HG03095 (cell line): Measurements from ENCODE around the gene JAM3.

Experiments used
- ATAC-seq: cut with Tn5 transposase; IDR thresholded peaks from one replicate; pipeline ENCODE4 v1.9.1; 2021; ENCODE audit warnings: moderate library complexity; ENCODE audit not compliant: unreplicated experiment

JAM3 gene

GRCh38 chr11:134068829-134069425 lies at the start of gene JAM3:
Gene JAM3, plus strand, starts transcription at chr11:134069072. Its CDS starts 12 bp downstream, at chr11:134069084.
- ATAC-seq, result peak; percentile 69

- no peak for ATAC-seq
These were observed 49.4 kb upstream of the JAM3 start for GRCh38 chr11:134019500-134019899.

DNA sequence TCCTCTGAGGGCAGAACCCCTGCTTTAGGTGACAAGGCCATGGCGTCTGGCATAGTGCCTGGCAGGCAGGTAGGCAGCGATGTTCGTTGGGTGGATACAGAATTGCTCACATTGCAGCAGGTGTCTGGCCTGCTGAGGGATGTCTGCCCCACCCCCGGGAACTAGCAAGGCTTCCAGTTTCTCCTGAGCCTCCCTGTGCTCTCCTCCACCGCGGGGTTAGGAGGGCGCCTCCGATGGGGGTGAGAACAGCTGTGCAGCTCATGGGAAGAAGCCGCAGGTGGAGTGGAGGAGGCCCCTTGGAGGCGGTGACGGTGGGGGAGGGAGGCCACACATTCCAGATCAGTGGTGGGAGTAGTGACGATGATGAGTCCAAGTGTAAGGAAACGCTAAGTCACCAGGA lies 48.3 kb upstream of the JAM3 start:
- ATAC-seq, result no peak

GRCh38 chr11:134021326-134021725 lies 47.5 kb upstream of the JAM3 start:
- ATAC-seq, result no peak

- no peak for ATAC-seq
These were observed 46.1 kb upstream of the JAM3 start for GRCh38 chr11:134022748-134023147.

DNA sequence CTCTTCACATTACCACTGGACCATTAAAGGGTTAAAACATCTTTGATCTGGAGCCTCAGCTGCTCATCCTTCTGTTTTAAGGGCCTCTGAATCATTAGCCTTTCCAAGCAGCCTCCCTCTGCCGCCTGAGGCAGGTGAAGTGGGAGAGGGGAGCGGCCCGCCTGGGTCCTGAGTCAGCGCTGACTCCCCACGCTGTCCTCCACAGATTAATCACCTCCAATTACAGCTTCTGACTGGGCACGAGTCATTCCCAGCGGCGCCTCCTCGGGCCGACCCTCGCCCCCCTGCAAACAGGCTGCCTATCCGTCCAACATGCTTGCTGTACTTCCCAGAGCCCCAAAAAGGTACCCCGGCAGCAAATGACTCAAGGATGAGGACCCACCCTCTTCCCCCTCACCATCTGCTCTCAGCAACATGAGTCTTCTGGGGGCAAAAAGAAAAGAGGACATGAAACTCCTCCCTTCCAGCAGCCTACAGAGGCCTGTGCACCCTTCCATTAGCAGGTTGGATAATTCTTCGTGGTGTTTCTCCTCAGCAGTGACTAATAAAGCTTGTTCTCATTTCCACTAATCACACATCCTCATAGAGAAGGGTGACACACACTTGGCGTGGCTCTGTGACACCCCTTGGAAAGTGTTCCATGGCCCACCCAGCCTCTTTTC lies 44.3 kb upstream of the JAM3 start:
- ATAC-seq, result no peak

GRCh38 chr11:134025082-134025429 lies 43.8 kb upstream of the JAM3 start:
- ATAC-seq, result no peak

- ATAC-seq, result no peak
These were observed 42.1 kb upstream of the JAM3 start for GRCh38 chr11:134026655-134027343.

DNA sequence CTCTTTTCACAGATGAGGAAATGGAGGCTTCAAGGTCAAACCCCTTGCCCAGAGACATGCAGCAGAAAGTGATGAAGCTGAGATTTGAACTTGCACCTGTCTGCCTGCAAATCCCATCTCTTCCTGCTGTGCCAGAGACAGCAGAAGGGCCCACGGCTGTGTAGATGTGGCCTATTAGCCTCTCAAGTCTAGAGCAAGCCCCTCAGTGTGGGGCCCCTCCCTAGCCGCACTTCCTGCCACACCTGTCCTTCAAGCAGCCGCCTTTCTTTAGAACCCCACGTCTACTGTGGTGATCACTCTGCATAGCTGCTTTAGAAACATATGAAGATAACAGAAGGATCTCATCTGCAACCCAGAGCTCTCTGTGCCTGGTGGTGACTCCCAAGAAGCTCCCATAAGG lies 41.2 kb upstream of the JAM3 start:
- no peak for ATAC-seq

DNA sequence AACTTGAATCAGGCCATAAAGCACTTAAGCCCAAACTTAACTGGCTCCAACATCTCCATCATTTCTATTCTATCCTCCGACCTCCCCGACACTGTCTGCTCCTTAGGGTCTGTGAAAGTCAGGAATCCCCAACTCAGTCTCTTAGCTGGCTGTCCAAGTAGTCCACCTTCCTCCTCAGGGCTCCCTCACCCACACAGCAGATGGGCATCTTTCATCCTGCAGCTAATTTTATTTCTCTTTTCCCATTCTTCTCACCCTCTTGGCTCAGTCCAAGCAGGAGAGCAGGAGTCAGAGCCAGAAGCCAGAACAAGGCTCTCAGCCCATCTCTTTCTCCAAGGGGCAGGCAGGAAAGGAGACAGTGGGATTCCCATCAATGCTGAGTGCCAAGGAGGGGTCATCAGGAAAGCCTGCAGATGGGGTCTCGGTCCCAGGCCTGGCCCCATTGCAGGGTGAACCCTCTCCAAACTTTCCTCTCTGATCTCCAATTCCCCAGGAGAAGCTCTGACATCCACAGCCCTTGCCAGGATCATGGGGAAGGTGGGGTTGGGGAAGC lies 40.4 kb upstream of the JAM3 start:
- no peak for ATAC-seq

GRCh38 chr11:134030853-134031252 lies 38.0 kb upstream of the JAM3 start:
- ATAC-seq, result no peak

GRCh38 chr11:134032043-134032442 lies 36.8 kb upstream of the JAM3 start:
- ATAC-seq, result no peak

- ATAC-seq, result no peak
These were observed 36.3 kb upstream of the JAM3 start for GRCh38 chr11:134032501-134033091.

GRCh38 chr11:134033276-134033675 lies 35.6 kb upstream of the JAM3 start:
- ATAC-seq, result no peak

- ATAC-seq, result peak; percentile 73
These were observed 35.0 kb upstream of the JAM3 start for GRCh38 chr11:134033696-134034491.

DNA sequence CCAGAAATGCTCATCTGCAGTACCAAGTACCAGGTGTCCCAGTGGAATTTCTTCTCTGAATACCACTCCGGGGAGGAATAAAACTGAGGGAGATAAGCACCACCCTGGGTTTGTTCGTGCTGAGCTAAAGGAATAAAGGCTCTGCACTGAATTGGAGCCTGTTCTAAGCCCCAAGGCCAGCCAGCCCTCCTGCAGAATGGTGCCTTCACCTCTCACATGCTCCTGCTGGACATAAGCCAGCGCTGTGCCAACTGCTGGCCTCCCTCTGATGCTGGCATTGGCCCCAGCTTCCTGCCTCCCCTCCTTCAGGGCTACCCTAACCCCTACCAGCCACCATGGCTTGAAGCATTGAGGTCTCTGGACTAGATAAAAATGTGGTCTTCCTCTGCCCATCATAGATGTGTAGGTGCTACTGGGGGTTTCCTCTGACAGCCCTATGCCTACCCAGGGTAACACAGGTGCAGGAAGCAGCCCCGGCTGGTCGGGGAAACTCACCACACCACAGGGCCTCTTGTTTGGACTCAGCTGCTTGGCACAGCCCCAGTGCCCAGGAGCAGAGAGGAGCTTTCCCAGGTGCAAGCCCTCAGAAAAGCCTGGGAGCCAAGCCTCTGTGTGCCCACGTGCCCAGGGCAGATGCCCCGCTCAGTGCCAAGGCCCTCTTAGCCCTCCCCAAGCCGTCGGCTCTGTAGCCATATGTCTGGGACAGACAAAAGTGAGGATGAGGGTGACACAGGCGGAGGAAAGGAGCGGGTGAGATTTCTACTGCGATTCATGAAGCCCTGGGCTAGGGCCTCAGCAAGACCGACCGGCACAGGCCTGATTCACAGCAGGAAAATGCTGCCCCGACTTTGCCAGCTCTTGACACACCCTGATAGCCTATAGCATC lies 34.1 kb upstream of the JAM3 start:
- no peak for ATAC-seq

- ATAC-seq, result no peak
These were observed 32.3 kb upstream of the JAM3 start for GRCh38 chr11:134036492-134037045.

DNA sequence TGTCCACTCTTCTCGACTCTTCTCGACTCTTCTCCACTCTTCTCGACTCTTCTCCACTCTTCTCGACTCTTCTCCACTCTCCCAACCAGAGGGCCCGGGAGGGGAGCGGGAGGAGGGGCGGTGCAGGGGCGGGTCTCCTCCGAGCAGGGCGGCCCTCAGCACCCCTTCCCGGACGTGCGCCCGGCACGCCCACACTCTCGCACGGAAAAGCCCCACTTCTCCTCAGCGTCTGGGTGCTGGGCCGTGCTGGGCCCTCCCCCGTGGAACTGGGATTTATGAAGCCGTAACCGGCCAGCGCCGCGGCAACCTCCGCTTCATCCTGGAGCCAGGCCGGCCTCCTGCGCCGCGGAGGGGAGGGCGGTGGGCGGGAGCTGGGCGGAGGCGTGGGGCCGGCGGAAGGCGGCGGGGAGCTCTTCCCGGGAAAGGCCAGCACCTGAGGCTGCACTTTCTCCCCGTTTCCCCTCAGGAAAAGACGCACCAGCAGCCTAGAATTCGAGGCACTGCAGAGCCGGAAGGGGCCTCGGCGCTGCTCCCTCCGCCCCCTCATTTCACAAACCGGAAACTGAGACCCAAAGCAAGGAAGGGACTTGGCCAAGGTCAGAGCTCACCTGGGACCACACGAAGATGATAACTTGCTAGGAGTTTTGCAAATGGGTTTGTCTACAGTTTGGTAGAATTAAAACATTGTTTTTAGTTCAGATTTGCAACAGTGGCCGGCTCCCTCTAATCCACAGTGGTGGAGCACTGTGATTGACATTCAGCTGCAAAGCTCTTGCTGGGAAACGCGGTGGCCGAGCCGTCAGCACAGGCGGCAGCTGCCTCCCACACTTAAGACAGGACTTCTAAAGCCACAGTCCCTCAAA lies 31.6 kb upstream of the JAM3 start:
- peak; percentile 58 for ATAC-seq
